GM12878 (cell line): Measurements from ENCODE around the gene TARBP1. TPM values are rescaled to one million over a fixed set of nuclear protein-coding genes. Genes with fewer than 3 reads are reported as not detected.

Experiments used
- ATAC-seq: fragments of 200-7000 bp; cut with Tn5 transposase; 3 replicates; pipeline ENCODE4 v1.9.1; 2020; ENCODE audit warnings: mild to moderate bottlenecking, moderate library complexity
- BruUV-seq: library from RNA; stranded (reverse); fragments of 400-500 nt; replicated peaks from 2 replicates; lab custom pipeline; 2021; lab: Mats Ljungman, UMichigan
- CTCF ChIA-PET: fragments of 300-600 bp; sonication (Branson Sonifier 250); formaldehyde crosslinking; extraction: SDS; loops from one replicate; lab custom pipeline; 2021; ENCODE audit warnings: inconsistent platforms; lab: Yijun Ruan, JAX
- POLR2A ChIA-PET: fragments of 350-600 bp; formaldehyde crosslinking; extraction: SDS; loops from one replicate; lab custom pipeline; 2021; ENCODE audit warnings: inconsistent platforms; lab: Charles Lee
- RAD21 ChIA-PET: fragments of 300-600 bp; sonication (Branson Sonifier 250); formaldehyde crosslinking; loops from one replicate; lab custom pipeline; 2023; ENCODE audit warnings: antibody characterized with exemption; ENCODE audit not compliant: unreplicated experiment; lab: Charles Lee
- SMC1A ChIA-PET: fragments of 300-600 bp; sonication (Branson Sonifier 250); formaldehyde crosslinking; loops from one replicate; lab custom pipeline; 2023; ENCODE audit not compliant: unreplicated experiment, uncharacterized antibody; lab: Charles Lee
- DNase-seq: peaks from one replicate; pipeline ENCODE4 v3.0.0-alpha.2; 2011; ENCODE audit warnings: low read depth, low spot score
- FAIRE-seq: peaks from 3 replicates; lab custom pipeline; 2011; peaks lifted over from hg19 to GRCh38; lab: Jason Lieb, UNC
- H2AFZ ChIP-seq: 2 replicates; pipeline ENCODE4 v1.6.0; 2011; ENCODE audit warnings: low read depth, low read length, control low read depth; ENCODE audit not compliant: control insufficient read depth
- H3K27ac ChIP-seq: 2 replicates; pipeline ENCODE4 v1.5.1; 2011; ENCODE audit warnings: control low read depth; ENCODE audit not compliant: control insufficient read depth, insufficient read depth
- H3K27me3 ChIP-seq, 2 experiments: replicated peaks in 1 of 2; 2 replicates each; pipeline versions ENCODE4 v1.6.0 to v1.6.1; 2011; ENCODE audit warnings: low read length in 1 of 2; ENCODE audit not compliant: control insufficient read depth in 2 of 2, insufficient read depth in 2 of 2
- H3K36me3 ChIP-seq, 2 experiments: 2 replicates each; pipeline ENCODE4 v1.5.1; 2011; ENCODE audit warnings: low read length in 1 of 2; ENCODE audit not compliant: control insufficient read depth in 2 of 2, insufficient read depth in 2 of 2
- H3K4me1 ChIP-seq: 2 replicates; pipeline ENCODE4 v1.6.1; 2011; ENCODE audit warnings: mild to moderate bottlenecking, low read length, moderate library complexity, mixed read lengths; ENCODE audit not compliant: control insufficient read depth, insufficient read depth
- H3K4me2 ChIP-seq: 2 replicates; pipeline ENCODE4 v1.6.0; 2011; ENCODE audit warnings: control low read depth; ENCODE audit not compliant: control insufficient read depth, insufficient read depth
- H3K4me3 ChIP-seq: fragments of 200-600 bp; sonication (generic); 2 replicates; pipeline ENCODE4 v1.5.1; 2016
- H3K79me2 ChIP-seq: 2 replicates; pipeline ENCODE4 v1.6.0; 2011; ENCODE audit warnings: low read length; ENCODE audit not compliant: control insufficient read depth, insufficient read depth
- H3K9ac ChIP-seq: 2 replicates; pipeline ENCODE4 v1.8.0; 2011; ENCODE audit warnings: low read length, control low read depth, mixed read lengths; ENCODE audit not compliant: control insufficient read depth, insufficient read depth
- H3K9me3 ChIP-seq: replicated peaks from 3 replicates; pipeline ENCODE4 v1.5.1; 2011; ENCODE audit warnings: mild to moderate bottlenecking, low read length; ENCODE audit not compliant: control insufficient read depth, insufficient read depth
- H4K20me1 ChIP-seq: 2 replicates; pipeline ENCODE4 v1.6.0; 2011; ENCODE audit not compliant: control insufficient read depth, insufficient read depth
- ATF2 ChIP-seq: IDR thresholded peaks from 2 replicates; pipeline ENCODE4 v1.6.1; 2012; ENCODE audit warnings: low read length, inconsistent platforms
- CREM ChIP-seq: IDR thresholded peaks from 2 replicates; pipeline ENCODE4 v1.6.1; 2014; ENCODE audit warnings: antibody characterized with exemption, low read depth
- EGR1 ChIP-seq, 2 experiments: IDR thresholded peaks; 1 replicate in 1 of 2; 2 replicates in 1 of 2; pipeline ENCODE4 v1.6.1; 2011 to 2012; ENCODE audit warnings: low read depth in 2 of 2, low read length in 2 of 2, borderline replicate concordance in 1 of 2, mild to moderate bottlenecking in 1 of 2, moderate library complexity in 1 of 2
- HDAC2 ChIP-seq: fragments of 200-600 bp; sonication (generic); IDR thresholded peaks from 2 replicates; pipeline ENCODE4 v1.6.1; 2017
- IKZF2 ChIP-seq, 2 experiments: fragments of 450-650 bp; IDR thresholded peaks; 2 replicates each; pipeline ENCODE4 v1.6.1; 2017; ENCODE audit warnings: mild to moderate bottlenecking in 2 of 2, moderate library complexity in 2 of 2
- KAT2A ChIP-seq: conservative IDR thresholded peaks from 2 replicates; pipeline ENCODE4 v1.6.1; 2011; ENCODE audit warnings: low read depth, low read length; ENCODE audit not compliant: control insufficient read depth
- MXI1 ChIP-seq: fragments of 150-350 bp; IDR thresholded peaks from 2 replicates; pipeline ENCODE4 v1.6.1; 2011; ENCODE audit warnings: low read depth, mild to moderate bottlenecking, inconsistent platforms, low read length, improper control_type of control experiment
- MYB ChIP-seq: fragments of 150-350 bp; IDR thresholded peaks from 2 replicates; pipeline ENCODE4 v1.6.1; 2014; ENCODE audit warnings: mild to moderate bottlenecking, low read depth, low read length, borderline replicate concordance
- NBN ChIP-seq: fragments of 450-650 bp; IDR thresholded peaks from 2 replicates; pipeline ENCODE4 v1.6.1; 2016
- PKNOX1 ChIP-seq: fragments of 450-650 bp; IDR thresholded peaks from 2 replicates; pipeline ENCODE4 v1.6.1; 2016; ENCODE audit warnings: mild to moderate bottlenecking
- RAD21 ChIP-seq: IDR thresholded peaks from 2 replicates; pipeline ENCODE4 v1.6.1; 2011; ENCODE audit warnings: mild to moderate bottlenecking, low read depth, low read length, moderate library complexity; ENCODE audit not compliant: insufficient read depth
- RFX5 ChIP-seq: IDR thresholded peaks from 2 replicates; pipeline ENCODE4 v1.6.1; 2011; ENCODE audit warnings: low read depth, low read length, improper control_type of control experiment
- SUPT20H ChIP-seq: IDR thresholded peaks from 2 replicates; pipeline ENCODE4 v1.6.1; 2011; ENCODE audit warnings: low read depth, mild to moderate bottlenecking, low read length, moderate library complexity, borderline replicate concordance; ENCODE audit not compliant: control insufficient read depth
- WGBS: methylation state at CpG from one replicate; pipeline ENCODE4 v1.1.6; 2016; ENCODE audit warnings: low lambda C conversion rate; ENCODE audit not compliant: insufficient replicate concordance, insufficient coverage; ENCODE audit errors: missing lambda C conversion rate; 5-methylcytosine and 5-hydroxymethylcytosine counted together
- in situ Hi-C: fragments of 300-500 bp; cut with MboI; formaldehyde crosslinking; loops from 9 replicates; pipeline ENCODE4 v1.14.3; 2018; ENCODE audit warnings: mixed read lengths
- intact Hi-C: fragments of 100-400 bp; cut with micrococcal nuclease; formaldehyde crosslinking; loops from one replicate; pipeline ENCODE4 v1.14.2; 2022; ENCODE audit not compliant: unreplicated experiment
- polyA plus RNA-seq, 11 experiments: library from polyadenylated mRNA; depleted of rRNA in 4 of 11; unstranded in 6 of 11; stranded (reverse) in 5 of 11; fragments of >200 nt; fragmentation: Nextera tagmentation in 4 of 11; fragmentation: Illumina TruSeq in 1 of 11; extraction: Ambion mirVana in 4 of 11; extraction: Trizol in 1 of 11; gene quantifications; 1 replicate in 1 of 11; 2 replicates in 10 of 11; pipeline versions ENCODE4 v1.2.1 to v1.2.3, GENCODE V29; 2011 to 2016; ENCODE audit warnings: inconsistent platforms in 2 of 11, missing spikeins in 2 of 11, low read depth in 1 of 11
- total RNA-seq, 4 experiments: library from RNA; depleted of rRNA in 3 of 4; stranded (reverse); fragments of >200 nt in 3 of 4; fragmentation: Illumina TruSeq in 1 of 4; extraction: Trizol in 1 of 4; gene quantifications; 2 replicates each; pipeline versions ENCODE4 v1.2.1 to v1.2.3, GENCODE V29; 2013 to 2021
- TF ChIP-seq, protein P1 (sequence below): fragments of 450-650 bp; IDR thresholded peaks from 2 replicates; pipeline ENCODE4 v1.6.1; 2016; ENCODE audit warnings: mild to moderate bottlenecking

Gene TARBP1
- total and polyA plus RNA-seq, 10 of the 15 experiments (the other 5 are each of a cell fraction or from before 2014, with no cell fraction given) = 10.8 to 94.4 (median 35.3) TPM

GRCh38 chr1:234433563-234434285, 45.3 kb downstream of the TARBP1 start (continued):
- TF ChIP-seq EGR1 (IDR thresholded peaks at IDR 0.05; ENCODE audit: borderline replicate concordance in 1 of 2, low read depth in 2 of 2, low read length in 2 of 2) (peak in 1 of 2 experiments; percentile 79; a peak in 2 of 3 replicates), NBN (no peak), HDAC2 (no peak), IKZF2 (IDR thresholded peaks at IDR 0.05) (peak in 1 of 2 experiments; percentile 26; a peak in 1 of 4 replicates), RFX5 (0 out of 2 replicates have a peak, but pooled peaks have one; percentile 39)

DNA sequence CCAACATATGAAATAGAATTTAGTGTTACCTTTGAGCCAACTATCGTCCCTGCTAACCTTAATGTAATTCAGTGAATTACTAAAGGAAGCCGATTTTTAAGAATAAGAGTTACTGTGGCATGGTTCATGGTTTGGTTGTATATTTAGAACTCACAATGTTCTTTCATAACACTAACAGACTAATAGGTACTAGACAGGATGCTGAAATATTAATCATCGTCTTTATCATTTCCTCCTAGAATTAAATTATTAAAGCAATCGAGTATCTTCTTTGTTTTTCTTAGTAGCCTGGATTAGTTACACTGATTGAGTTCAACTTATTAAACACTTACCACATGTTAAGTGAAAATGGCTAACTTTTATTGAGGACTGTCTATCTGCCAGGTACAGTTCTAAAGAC, 47.7 kb downstream of the TARBP1 start:
- Histone ChIP-seq H3K4me2 (no peak overlapping the region), H4K20me1 (no peaks in the 10 kb centered on the region), H3K79me2 (no peaks in the 10 kb centered on the region), H3K4me3 (no peak overlapping the region), H3K9me3 (no peaks in the 10 kb centered on the region), H3K27me3 (no peaks in the 10 kb centered on the region), H2AFZ (no peak overlapping the region), H3K9ac (no peak overlapping the region), H3K27ac (no peak overlapping the region), H3K36me3 (peaks cover 5 to 36% of the 10 kb centered on the region in 2 experiments), H3K4me1 (peaks cover 7% of the 10 kb centered on the region)
- peak; percentile 59 for FAIRE-seq
- SMC1A ChIA-PET = interaction anchor here (0.6 kb wide), 1 partner anchor 29 kb away, joined by 3 read pairs; no protein-coding TSS in a partner anchor
- CTCF ChIA-PET = no interaction called here
- no TSS peak for BruUV-seq
- RAD21 ChIA-PET = no interaction called here
- ATAC-seq = no peak
- POLR2A ChIA-PET = no interaction called here
- in situ Hi-C loops (no loop called here), intact Hi-C loops (no loop called here)
- no peak for DNase-seq
- TF ChIP-seq PKNOX1 = no peak
- no peak for TF ChIP-seq ATF2
- no peak for TF ChIP-seq MXI1
- no peak for TF ChIP-seq CREM
- TF ChIP-seq RAD21 = no peak
- no peak for TF ChIP-seq SUPT20H
- no peak for TF ChIP-seq KAT2A
- TF ChIP-seq, protein P1, sequence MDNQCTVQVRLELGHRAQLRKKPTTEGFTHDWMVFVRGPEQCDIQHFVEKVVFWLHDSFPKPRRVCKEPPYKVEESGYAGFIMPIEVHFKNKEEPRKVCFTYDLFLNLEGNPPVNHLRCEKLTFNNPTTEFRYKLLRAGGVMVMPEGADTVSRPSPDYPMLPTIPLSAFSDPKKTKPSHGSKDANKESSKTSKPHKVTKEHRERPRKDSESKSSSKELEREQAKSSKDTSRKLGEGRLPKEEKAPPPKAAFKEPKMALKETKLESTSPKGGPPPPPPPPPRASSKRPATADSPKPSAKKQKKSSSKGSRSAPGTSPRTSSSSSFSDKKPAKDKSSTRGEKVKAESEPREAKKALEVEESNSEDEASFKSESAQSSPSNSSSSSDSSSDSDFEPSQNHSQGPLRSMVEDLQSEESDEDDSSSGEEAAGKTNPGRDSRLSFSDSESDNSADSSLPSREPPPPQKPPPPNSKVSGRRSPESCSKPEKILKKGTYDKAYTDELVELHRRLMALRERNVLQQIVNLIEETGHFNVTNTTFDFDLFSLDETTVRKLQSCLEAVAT = no peak
- TF ChIP-seq MYB = no peak
- 89% methylated on average over 4 of the region's 4 CpGs for WGBS
